ENCODE results near the gene FOXN3.
A peak's percentile ranks its signal among the peaks of the same experiment; 100 is the strongest.

FOXN3 gene

GRCh38 chr14:89416002-89416995 lies 734 bp downstream of the FOXN3 start:
- no peak for TF ChIP-seq CTCF (IDR thresholded peaks at IDR 0.05; ENCODE audit: control extremely low read depth, extremely low read depth, low read depth, missing control alignments)
- ChIA-PET CTCF (interaction anchor here (1.2 to 1.7 kb wide), 7 partner anchors 9 to 239 kb away, joined by 3 to 5 read pairs (median 4); no protein-coding TSS in a partner anchor), POLR2A (interaction anchor here (0.6 kb wide), 1 partner anchor 111 kb away, joined by 3 read pairs; no protein-coding TSS in a partner anchor)
- peak; percentile 99 for DNase-seq (ENCODE audit: extremely low spot score)

GRCh38 chr14:89415159-89415558 lies 1.9 kb downstream of the FOXN3 start:
- POLR2A ChIA-PET = no interaction called here
- TF ChIP-seq CTCF (IDR thresholded peaks at IDR 0.05; ENCODE audit: control extremely low read depth, extremely low read depth, low read depth, missing control alignments) = no peak
- no peak for DNase-seq (ENCODE audit: extremely low spot score)
- CTCF ChIA-PET = interaction anchor here (1.2 to 1.7 kb wide), 7 partner anchors 9 to 238 kb away, joined by 3 to 5 read pairs (median 4); no protein-coding TSS in a partner anchor

GRCh38 chr14:89411976-89412375 lies 5.1 kb downstream of the FOXN3 start:
- no peak for TF ChIP-seq CTCF (IDR thresholded peaks at IDR 0.05; ENCODE audit: control extremely low read depth, extremely low read depth, low read depth, missing control alignments)
- CTCF ChIA-PET = interaction anchor here (1.0 kb wide), 1 partner anchor 76 kb away, joined by 3 read pairs; no protein-coding TSS in a partner anchor
- POLR2A ChIA-PET = no interaction called here
- no peak for DNase-seq (ENCODE audit: extremely low spot score)

- no peak for DNase-seq (ENCODE audit: extremely low spot score)
- ChIA-PET POLR2A (no interaction called here), CTCF (no interaction called here)
- TF ChIP-seq CTCF (IDR thresholded peaks at IDR 0.05; ENCODE audit: control extremely low read depth, extremely low read depth, low read depth, missing control alignments) = no peak
Measured at GRCh38 chr14:89409961-89410360, 7.1 kb downstream of the FOXN3 start.

GRCh38 chr14:89408907-89409700 lies 7.9 kb downstream of the FOXN3 start:
- ChIA-PET POLR2A (no interaction called here), CTCF (interaction anchor here (1.0 to 1.3 kb wide), 2 partner anchors 43 to 103 kb away, joined by 3 read pairs; no protein-coding TSS in a partner anchor)
- TF ChIP-seq CTCF (IDR thresholded peaks at IDR 0.05; ENCODE audit: control extremely low read depth, extremely low read depth, low read depth, missing control alignments) = no peak
- no peak for DNase-seq (ENCODE audit: extremely low spot score)

GRCh38 chr14:89407856-89408255 lies 9.2 kb downstream of the FOXN3 start:
- ChIA-PET CTCF (interaction anchor here (1.3 kb wide), 1 partner anchor 102 kb away, joined by 3 read pairs; no protein-coding TSS in a partner anchor), POLR2A (no interaction called here)
- DNase-seq (ENCODE audit: extremely low spot score) = no peak
- TF ChIP-seq CTCF (IDR thresholded peaks at IDR 0.05; ENCODE audit: control extremely low read depth, extremely low read depth, low read depth, missing control alignments) = no peak
